IPS-11a (cell line): ENCODE results near the gene WAS.
"Not testable (repeated sequence)": the region's sequence is repeated elsewhere in the genome, so short reads cannot be mapped to it uniquely, and the experiment has no call there.

Experiments
- H3K4me3 ChIP-seq: one replicate; pipeline ENCODE4 v1.5.1; 2013; ENCODE audit warnings: low read depth, low read length, control low read depth

WAS gene

DNA sequence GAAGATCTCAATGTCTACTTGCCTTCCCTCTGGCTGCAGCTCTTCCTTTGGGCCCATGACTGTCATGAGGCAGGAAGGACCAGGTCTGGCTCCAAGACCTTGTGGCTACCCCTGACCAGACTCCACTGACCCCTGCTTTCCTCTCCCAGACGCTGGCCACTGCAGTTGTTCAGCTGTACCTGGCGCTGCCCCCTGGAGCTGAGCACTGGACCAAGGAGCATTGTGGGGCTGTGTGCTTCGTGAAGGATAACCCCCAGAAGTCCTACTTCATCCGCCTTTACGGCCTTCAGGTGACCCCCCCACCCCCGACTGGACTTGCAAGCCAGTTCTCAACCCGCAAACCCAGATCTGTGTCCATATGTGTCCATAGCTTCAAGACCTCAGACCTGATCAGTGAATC lies 535 bp downstream of the WAS start:
- no peak overlapping the region for H3K4me3 ChIP-seq

DNA sequence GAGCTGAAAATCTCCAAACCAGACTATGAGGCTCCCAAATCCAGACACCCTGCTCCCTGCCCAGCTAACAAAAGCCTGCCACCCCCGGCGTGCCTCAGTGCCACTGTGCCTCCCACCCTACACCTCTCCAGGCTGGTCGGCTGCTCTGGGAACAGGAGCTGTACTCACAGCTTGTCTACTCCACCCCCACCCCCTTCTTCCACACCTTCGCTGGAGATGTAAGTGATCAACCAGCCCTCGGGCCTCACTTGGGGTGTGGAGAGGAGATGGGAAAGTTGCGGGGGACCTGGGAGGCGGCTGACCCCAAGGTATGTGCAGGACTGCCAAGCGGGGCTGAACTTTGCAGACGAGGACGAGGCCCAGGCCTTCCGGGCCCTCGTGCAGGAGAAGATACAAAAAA lies 1.8 kb downstream of the WAS start:
- no peak overlapping the region for H3K4me3 ChIP-seq

DNA sequence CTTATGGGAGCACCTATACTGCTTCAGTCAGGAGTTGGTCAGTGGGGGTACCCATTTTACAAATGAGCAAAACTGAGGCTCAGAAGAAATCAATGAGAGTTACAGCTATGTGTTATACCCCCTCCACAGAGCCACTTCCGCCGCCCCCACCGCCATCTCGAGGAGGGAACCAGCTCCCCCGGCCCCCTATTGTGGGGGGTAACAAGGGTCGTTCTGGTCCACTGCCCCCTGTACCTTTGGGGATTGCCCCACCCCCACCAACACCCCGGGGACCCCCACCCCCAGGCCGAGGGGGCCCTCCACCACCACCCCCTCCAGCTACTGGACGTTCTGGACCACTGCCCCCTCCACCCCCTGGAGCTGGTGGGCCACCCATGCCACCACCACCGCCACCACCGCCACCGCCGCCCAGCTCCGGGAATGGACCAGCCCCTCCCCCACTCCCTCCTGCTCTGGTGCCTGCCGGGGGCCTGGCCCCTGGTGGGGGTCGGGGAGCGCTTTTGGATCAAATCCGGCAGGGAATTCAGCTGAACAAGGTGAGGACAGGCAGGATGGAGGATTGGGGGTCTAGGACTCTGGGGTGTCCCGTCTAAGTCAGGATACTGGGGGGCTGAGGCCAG lies 5.0 kb downstream of the WAS start:
- no peak overlapping the region for H3K4me3 ChIP-seq

DNA sequence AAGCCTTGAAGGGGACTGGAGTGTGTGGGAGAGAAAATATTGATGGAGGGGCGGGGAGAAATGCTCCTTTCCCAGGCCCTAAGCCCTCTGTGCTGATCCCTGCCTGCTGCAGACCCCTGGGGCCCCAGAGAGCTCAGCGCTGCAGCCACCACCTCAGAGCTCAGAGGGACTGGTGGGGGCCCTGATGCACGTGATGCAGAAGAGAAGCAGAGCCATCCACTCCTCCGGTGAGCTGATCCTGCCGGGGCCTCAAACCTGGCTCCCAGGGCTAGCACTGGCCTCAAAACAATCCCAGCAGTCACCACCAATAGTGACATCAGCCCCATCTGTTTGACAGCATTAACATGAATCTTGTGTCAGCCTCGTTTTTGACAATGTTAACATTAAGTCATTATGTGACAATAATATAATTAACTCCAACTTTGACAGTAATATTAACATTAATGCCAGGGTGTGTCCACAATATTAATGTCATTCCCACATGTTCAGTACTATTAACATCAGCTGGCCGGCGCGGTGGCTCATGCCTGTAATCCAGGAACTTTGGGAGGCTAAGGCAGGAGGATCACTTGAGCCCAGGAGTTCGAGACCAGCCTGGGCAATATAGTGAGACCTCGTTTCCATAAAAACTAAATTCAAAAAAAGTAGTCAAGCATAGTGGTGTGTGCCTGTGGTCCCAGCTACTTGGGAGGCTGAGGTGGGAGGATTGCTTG lies 5.8 kb downstream of the WAS start:
- no peak overlapping the region for H3K4me3 ChIP-seq

DNA sequence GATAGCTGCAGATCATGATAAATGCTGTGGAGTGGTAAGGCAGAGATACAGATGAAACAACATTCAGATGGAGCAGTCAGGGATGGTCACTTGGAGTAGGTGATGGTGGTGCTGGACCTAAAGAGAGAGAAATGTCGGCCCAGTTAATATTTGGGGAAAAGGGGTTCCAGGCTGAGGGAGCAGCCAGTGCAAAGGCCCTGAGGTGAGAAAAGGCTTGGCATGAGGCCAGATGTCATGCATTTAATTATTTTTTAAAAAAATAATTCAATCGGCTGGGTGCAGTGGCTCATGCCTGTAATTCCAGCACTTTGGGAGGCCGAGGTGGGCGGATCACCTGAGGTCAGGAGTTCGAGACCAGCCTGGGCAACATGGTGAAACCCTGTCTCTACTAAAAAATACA lies 8.1 kb downstream of the WAS start:
- not testable (repeated sequence) for H3K4me3 ChIP-seq

DNA sequence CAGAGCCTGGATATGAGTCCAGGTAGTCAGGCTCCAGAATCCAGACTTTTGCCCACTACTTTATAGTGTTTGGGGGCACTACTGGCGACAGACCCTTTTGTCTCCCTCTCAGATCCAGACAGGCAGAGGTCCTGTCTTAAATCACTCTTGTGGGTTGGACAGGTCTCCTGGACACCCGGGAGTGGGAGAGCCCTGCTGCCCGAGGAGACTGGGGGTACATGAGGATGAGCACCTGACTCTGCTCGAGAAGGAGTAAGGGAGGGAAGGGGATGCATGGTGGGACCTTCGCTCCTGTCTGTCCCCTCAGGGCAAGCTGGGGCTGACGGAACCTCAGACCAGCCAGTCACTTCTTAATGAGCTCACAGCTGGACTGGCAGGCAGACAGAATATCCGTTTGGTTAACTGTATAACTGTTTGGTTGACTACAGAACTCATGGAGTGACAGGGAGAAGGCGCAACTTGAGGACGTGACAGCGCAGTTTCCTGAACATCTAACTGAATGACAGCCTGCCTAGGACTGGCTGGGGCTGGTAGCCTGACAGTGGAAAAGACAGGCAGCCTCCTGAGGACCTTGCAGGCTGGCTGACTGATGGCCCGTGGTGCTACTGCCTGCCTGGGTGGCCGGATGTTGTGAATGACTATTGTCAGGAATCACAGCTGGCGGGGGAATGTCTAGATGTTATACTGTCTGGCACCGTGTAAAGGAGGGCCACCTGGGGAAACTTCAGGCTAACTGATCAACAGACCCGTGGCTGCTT lies 11.4 kb downstream of the WAS start:
- H3K4me3 ChIP-seq = no peak overlapping the region

DNA sequence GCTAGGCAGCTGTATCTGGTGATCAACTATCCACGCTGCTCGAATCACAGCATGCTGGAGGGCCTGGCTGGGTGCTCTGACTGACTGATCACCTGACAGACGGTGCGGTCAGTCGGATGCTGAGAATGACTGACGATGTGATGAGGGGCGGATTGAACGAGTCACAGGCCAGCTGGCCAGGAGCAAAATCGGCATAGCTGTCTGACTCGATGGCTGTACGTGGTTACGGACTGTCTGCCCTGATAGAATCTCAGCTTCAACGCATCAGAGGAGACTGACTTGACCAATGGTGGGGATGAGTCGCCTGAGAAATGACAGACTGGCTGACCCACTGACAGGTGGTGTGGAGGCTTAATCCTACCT lies 11.9 kb downstream of the WAS start:
- H3K4me3 ChIP-seq = no peak overlapping the region

DNA sequence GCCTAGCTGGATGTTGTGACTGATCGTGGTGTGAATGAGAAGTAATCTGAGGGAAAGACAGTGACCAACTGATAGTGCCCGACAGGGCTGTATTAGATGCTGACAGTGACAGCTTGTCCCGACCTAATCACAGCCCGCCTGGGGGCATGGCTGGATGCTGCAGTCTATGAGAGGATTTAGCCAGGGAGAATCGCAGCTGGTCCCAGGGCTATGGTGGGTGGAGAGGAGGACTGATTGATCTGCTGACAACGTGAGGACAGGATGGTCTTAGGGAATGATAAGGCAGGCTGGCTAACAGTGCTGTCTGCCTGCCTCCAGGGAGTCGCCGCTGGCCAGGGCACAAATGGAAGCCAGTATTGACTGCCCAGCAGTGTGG lies 12.3 kb downstream of the WAS start:
- H3K4me3 ChIP-seq = peak overlapping the region; percentile 60

DNA sequence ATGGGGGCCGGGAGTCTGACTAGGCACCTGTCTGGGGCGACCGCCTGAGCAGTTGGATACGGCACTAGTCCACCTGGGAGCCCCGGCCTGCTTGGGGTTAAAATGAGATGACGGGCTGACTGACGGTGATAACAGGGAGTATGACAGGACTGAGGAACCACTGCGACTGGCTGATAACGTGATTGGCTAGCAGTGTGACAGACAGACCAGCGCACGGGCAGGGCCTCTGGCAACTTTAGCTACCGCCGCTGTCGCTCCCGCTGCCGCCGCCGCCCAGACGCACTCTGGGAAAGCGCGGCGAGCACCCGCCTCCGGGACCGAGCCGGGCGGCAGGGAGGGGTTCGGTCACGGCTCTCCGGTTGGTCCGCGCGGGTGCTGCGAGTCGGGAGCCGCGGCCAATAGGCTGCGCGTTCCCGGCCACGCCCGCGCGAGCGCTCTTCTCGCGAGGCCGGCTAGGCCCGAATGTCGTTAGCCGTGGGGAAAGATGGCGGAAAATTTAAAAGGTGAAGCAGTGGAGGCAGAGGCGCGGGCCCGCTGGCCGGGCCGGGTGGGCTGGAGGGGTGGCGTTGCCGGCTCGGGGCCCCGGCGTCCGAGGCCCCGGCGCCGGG lies 12.8 kb downstream of the WAS start, which contains the start of gene SUV39H1:
TSS of gene SUV39H1 (plus strand) at position 434 of the 608 bp plus-strand sequence. CDS start at position 485, 51 bp downstream.
- peak within 1 kb of the TSS; percentile 69 for H3K4me3 ChIP-seq

DNA sequence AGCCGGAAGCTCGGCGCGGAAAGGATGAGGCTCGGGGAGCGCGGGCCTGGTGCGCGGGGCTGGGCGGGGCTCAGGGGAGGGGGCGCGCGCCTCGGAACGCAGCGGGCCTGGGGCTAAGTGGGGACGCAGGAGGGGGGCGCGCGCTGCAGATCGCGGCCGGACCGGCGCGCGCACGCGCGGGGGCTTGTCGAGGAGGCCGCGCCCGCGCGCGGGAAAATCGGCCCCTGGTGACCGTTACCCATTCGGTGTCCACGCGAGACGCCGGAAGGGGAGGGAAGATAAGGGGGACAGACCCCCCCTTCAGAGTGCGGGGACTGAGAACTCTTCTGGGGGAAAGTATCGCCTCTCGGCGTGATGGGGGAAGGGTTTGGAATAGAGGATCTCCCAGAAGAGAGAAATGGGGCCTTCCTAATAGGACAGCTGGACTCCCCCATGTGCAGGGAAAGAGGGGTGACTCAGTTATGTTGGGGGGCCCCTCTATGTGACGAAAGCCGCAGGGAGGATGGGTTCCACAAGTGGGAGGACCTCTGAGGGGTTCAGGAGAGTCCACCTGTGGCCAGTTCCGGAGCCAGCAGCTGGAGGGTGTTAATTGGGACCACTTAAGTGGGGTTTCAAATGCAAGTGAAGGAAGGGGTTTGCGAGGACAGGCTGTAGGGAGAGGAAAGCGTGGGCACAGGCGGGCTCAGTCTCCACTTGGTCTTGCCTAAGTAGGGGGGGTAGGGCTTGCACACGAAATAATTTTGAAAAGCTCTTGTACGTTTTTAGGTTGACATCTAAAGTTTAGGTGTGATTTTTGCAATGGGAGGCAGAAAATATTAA lies 13.5 kb downstream of the WAS start:
- H3K4me3 ChIP-seq = peak overlapping the region; percentile 69

DNA sequence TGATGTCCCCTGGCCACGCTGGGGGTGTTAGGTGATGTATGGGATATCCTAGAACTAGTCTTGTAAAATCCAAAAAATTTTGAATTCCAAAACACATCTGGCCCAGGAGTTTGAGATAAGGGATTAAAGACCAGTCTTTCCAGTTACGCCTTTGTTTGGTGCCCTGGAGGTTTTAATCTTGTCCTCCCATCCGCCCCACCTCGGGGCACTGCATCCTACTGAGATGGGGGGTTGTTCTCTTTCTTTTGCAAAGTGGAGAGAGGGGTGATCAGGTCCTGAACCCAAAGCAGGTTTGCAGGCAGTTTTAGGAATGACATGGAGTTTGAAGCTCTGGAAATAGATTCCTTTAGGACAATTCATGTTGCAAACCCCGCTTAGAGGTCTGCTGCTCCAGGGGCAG lies 14.7 kb downstream of the WAS start:
- H3K4me3 ChIP-seq = no peak overlapping the region

DNA sequence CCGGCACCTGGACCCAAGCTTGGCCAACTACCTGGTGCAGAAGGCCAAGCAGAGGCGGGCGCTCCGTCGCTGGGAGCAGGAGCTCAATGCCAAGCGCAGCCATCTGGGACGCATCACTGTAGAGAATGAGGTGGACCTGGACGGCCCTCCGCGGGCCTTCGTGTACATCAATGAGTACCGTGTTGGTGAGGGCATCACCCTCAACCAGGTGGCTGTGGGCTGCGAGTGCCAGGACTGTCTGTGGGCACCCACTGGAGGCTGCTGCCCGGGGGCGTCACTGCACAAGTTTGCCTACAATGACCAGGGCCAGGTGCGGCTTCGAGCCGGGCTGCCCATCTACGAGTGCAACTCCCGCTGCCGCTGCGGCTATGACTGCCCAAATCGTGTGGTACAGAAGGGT lies 16.6 kb downstream of the WAS start:
- no peak overlapping the region for H3K4me3 ChIP-seq

DNA sequence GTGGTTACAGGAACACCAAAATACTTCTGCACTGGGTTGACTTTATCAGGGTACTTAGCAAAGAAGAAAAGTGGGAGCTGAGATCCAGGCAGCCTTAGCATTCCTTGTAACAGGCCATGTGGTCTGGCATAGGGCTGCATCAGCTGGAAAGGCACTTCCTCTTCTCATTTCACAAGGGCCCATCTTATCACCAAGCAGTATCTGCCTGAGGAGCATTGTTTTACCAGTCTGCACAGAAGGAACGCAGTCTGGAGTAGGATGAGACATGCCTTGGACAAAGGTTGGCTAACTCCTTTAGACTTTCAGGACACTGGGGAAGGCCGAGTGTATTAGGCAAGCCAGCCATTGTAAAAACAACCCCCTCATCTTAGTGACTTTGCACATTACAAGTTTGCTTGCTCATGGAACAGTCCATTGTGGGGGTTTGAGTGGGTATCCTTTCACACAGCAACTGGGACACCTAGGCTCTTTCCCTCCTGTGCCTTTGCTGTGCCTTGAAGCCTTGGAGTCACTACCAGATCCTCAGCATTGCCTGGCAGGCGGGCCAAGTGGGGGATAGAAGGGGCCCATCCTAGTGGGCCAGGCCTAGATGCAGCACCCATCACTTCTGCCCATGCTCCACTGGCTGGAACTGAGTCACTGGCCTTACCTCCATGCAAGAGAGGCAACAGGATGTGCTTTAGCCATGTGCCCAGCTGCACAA lies 17.5 kb downstream of the WAS start:
- H3K4me3 ChIP-seq = no peak overlapping the region

DNA sequence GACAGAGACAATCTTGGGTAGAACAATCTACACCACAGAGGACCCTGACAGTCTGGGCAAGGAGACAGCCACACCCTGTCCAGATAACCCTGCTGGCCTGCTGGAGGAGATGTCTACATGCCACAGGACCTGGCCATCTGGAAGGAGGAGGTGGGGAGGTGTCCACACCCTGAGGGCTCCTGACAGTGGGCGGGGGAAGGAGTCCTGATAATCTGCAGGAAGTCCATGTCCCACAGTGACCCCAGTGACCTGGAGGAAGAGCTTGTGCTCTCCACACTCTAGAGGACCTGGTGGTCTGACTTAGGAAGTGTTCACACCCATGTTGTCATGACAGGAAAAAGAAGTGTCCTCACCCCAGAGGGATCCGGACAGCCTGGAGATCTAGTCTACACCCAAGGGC lies 18.4 kb downstream of the WAS start:
- H3K4me3 ChIP-seq = no peak overlapping the region

DNA sequence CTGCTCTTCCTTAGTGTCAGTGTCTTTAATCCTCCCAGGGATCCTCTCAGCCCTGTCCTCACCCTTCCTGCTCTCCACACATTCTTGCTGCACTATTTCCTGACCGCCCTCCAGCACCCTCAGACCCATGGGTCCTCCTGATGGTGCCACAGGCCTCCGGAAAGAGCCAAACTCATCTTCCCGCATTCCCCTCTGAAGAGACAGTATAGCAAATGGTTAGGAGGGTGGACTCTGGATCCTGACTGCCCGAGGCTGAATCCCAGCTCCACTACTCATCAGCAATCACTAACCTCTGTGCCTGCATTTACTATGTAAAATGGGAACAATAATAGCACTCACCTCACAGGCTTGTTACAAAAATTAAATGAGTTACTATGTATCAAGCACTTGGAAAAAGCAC lies 19.1 kb downstream of the WAS start:
- H3K4me3 ChIP-seq = no peak overlapping the region

DNA sequence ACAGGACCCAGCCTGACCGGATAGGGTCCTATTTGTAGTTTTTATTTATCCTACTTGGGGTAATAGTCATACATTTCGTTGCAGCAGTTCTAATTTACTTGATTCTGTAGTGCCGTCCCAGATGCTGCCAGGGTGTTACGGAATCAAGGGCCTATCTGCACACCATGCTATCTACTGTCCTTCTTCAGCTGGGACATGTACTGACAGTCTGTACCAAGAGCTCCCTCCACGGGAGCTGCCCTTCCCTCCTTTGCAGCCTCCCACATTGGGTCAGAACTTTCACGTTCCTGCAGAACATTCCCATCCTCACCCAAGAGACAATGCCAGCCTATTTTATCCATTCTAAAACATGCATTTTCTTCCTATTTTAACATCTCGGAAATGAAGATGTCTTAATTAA lies 19.6 kb downstream of the WAS start:
- no peak overlapping the region for H3K4me3 ChIP-seq

DNA sequence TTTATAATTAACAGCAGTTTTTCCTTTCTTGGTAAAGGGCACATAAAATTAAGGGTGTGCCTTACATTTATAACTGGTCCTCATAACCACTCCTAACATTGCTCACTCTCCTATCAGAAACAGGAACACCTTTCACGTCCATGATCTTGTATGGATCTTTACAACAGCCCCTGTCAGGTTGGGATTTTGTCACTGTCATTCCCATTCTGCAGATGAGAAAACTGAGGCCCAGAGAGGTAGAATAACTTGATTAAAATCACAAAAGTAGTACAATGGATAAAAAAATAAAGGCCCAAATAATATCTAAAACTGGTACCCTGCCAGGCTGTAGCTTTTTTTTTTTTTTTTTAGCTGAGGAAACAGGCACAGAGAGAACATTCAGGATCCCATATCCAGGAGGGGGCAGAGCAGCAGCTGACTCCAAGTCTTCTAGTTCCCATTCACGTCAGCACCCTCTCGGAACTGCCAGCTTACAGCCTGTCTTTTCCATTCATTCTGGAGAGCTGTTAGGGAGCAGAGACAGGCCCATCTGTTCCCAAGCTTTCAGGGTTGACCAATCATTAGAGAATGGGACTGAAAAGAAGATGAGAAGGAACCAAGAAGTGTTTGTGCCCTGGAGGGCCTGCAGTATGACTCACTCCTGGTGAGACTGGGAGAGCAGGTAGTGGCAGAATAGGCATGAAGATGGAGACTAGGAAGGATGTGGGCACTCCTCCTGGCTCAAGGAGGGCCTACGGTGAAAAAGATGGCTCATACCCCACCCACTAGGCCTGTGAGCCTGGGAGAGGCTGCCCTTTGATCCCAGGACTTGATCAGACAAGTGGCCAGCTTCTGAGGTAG lies 20.3 kb downstream of the WAS start:
- H3K4me3 ChIP-seq = no peak overlapping the region

DNA sequence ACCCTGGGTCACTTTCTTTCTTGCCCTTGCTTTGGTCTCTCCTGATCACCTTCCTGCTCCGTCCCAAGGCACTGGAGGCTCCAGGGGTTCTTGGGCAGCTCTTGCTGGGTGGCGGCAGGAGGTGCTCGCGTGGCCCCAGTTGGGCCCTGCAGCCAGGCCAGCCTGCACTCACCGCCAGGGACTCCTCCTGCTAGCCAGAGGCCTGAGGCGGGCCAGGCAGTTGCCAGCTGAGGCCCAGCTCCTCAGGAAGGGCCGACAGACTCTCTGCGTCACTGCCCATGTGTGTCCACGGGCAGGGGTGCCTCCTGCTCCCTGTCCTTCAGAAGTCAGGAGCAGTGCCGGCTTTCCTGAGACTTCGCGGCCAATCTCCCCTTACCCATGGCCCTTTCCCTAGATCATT lies 22.3 kb downstream of the WAS start:
- H3K4me3 ChIP-seq = no peak overlapping the region

DNA sequence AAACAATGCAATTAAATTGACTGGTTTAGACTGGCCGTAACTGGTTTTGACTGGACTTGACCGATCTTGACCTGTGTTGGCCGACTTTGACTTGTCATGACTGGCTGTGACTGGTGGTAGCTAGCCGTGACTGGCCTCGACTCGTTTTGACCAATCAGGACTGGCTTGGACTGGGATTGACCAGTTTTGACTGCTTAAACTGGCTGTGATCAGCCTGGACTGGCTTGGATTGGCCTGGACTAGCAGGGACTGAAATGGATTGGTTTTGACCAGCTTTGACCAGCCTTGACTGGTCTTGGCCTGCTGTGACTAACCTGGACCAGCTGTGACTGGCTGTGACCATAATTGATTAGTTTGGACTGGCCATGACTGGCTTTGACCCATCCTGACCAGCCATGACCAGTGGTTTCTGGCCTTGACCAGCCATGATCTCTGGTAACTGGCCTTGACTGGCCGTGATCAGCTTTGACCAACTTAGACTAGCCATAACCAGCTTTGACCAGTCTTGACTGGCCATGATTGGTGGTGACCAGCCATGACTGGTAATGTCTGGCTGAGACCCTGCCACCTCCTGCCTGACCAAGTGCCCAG lies 26.0 kb downstream of the WAS start:
- H3K4me3 ChIP-seq = no peak overlapping the region
